COLO668 (cell line): ENCODE data around the gene GJB3.
"Not testable (repeated sequence)": the region's sequence is repeated elsewhere in the genome, so short reads cannot be mapped to it uniquely, and the experiment has no call there.

ENCODE experiments used
- DNase-seq: peaks from one replicate; lab custom pipeline; 2025; ENCODE audit not compliant: unreplicated experiment; lab: John Stamatoyannopoulos, UW

Gene GJB3

GRCh38 chr1:34818862-34819261 is 37.8 kb downstream of the GJB3 start:
- not testable (repeated sequence) for DNase-seq

GRCh38 chr1:34822202-34822601 is 41.2 kb downstream of the GJB3 start:
- DNase-seq: no peak

GRCh38 chr1:34824817-34825454 is 43.9 kb downstream of the GJB3 start:
- DNase-seq: no peak

GRCh38 chr1:34825455-34826091 is 44.6 kb downstream of the GJB3 start:
- peak; percentile 58 for DNase-seq

- DNase-seq: no peak
These were observed 46.4 kb downstream of the GJB3 start for GRCh38 chr1:34827341-34827941.

- no peak for DNase-seq
These were observed 47.6 kb downstream of the GJB3 start for GRCh38 chr1:34828611-34829010.

GRCh38 chr1:34829250-34829649 is 48.2 kb downstream of the GJB3 start:
- DNase-seq: no peak

- peak; percentile 94 for DNase-seq
These were observed 50.8 kb downstream of the GJB3 start for GRCh38 chr1:34831721-34832246.

- DNase-seq: no peak
These were observed 52.7 kb downstream of the GJB3 start for GRCh38 chr1:34833711-34834110.
